ENCODE data around the gene SBF1. TPM values are rescaled to one million over a fixed set of nuclear protein-coding genes. Genes with fewer than 3 reads are reported as not detected.
A peak's percentile ranks its signal among the peaks of the same experiment; 100 is the strongest.

The SBF1 gene
- total RNA-seq, 4 donors from 2014 or later = 59.9 to 241 (median 108) TPM

- 85% methylated on average over 26 of the region's 27 CpGs; no CpG with 5 or more reads in 1 of the 2 donors for WGBS, 2 donors (ENCODE audit: low coverage in 1 of 2)
- H3K27ac ChIP-seq = no peak overlapping the region
- intact Hi-C loops (cut with DNase I; ENCODE audit: low total_unique reads) (no loop called here), in situ Hi-C loops (cut with MboI; ENCODE audit: low pct_ligation_motif_present in 1 of 4, low pct_unique_long_range_greater_than_20kb in 1 of 4, low sequenced_read_pairs in 3 of 4) (no loop called here)
- no peak for DNase-seq
- H3K4me3 ChIP-seq = no peak overlapping the region
- TF ChIP-seq EP300 (IDR thresholded peaks at IDR 0.05; ENCODE audit: low read depth) (no peak), CTCF (IDR thresholded peaks at IDR 0.05) (no peak), POLR2A (IDR thresholded peaks at IDR 0.05) (no peak), POLR2AphosphoS5 (IDR thresholded peaks at IDR 0.05) (no peak)
- peaks cover 0 to 12% (median 9%) of the 10 kb centered on the region in 4 donors for H3K4me1 ChIP-seq
- peaks cover 0 to 21% (median 4%) of the 10 kb centered on the region in 4 donors for H3K36me3 ChIP-seq
- H3K9me3 ChIP-seq = no peaks in the 10 kb centered on the region
- H3K27me3 ChIP-seq = no peaks in the 10 kb centered on the region
These were observed 27.0 kb downstream of the SBF1 start for GRCh38 chr22:50447576-50448551.

- no peak overlapping the region for H3K27ac ChIP-seq
- peaks cover 0 to 12% (median 9%) of the 10 kb centered on the region in 4 donors for H3K4me1 ChIP-seq
- H3K9me3 ChIP-seq = no peaks in the 10 kb centered on the region
- DNase-seq = no peak
- H3K27me3 ChIP-seq = no peaks in the 10 kb centered on the region
- no peak overlapping the region for H3K4me3 ChIP-seq
- peaks cover 0 to 21% (median 4%) of the 10 kb centered on the region in 4 donors for H3K36me3 ChIP-seq
- WGBS, 2 donors (ENCODE audit: low coverage in 1 of 2) = 73% methylated on average over 47 of the region's 54 CpGs; no CpG with 5 or more reads in 1 of the 2 donors
- TF ChIP-seq POLR2A (IDR thresholded peaks at IDR 0.05) (no peak), POLR2AphosphoS5 (IDR thresholded peaks at IDR 0.05) (no peak), CTCF (IDR thresholded peaks at IDR 0.05) (no peak), EP300 (IDR thresholded peaks at IDR 0.05; ENCODE audit: low read depth) (no peak)
- intact Hi-C loops (cut with DNase I; ENCODE audit: low total_unique reads) (no loop called here), in situ Hi-C loops (cut with MboI; ENCODE audit: low pct_ligation_motif_present in 1 of 4, low pct_unique_long_range_greater_than_20kb in 1 of 4, low sequenced_read_pairs in 3 of 4) (no loop called here)
These were observed 27.9 kb downstream of the SBF1 start for GRCh38 chr22:50446708-50447575.

DNA sequence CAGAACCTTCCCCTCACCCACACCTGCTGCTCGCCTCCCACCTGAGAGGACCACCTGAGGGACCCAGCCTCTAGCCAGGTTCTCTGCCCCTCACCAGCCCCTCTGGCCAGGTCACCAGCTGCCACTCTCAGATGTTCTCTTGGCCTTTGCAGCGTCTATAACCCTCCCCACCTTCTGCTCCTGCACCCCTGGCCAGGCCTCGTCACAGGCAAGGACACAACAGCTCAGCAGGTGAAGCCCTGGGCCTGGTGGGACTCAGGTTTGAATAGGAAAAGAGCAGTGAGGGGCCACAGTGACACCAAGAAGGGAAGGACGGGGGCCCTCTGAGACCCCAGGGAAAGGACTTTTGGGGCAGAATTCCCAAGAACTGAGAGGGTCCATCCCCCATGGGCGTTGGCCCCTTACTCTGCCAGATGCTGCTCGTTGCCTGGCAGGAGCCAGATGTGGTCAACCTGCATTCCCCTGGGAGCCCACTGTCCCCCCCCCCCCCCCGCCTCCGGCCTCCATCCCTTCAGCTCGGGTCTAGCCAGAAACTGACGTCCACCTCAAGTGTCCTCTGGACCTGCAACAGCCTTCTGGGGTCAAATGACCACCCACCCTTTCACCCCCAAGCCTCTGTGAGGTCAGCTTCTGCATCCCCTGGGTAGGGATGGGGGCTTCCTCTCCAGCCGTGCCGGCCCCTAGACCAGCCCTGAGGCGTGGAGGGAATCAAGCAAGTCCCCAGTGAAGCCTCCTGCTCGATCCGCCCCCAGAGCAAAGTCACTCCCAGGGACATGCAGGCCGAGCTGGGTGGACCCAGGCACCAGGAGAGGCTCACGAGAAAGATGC lies 28.7 kb downstream of the SBF1 start:
- TF ChIP-seq POLR2AphosphoS5 (IDR thresholded peaks at IDR 0.05) (no peak), CTCF (IDR thresholded peaks at IDR 0.05) (no peak), POLR2A (IDR thresholded peaks at IDR 0.05) (no peak), EP300 (IDR thresholded peaks at IDR 0.05; ENCODE audit: low read depth) (no peak)
- Histone ChIP-seq H3K27me3 (no peaks in the 10 kb centered on the region), H3K9me3 (no peaks in the 10 kb centered on the region), H3K4me3 (no peak overlapping the region), H3K36me3 (peaks cover 0 to 21% (median 4%) of the 10 kb centered on the region in 4 donors), H3K27ac (peak overlapping the region in 1 of 4 donors; percentile 21), H3K4me1 (peaks cover 0 to 12% (median 9%) of the 10 kb centered on the region in 4 donors)
- in situ Hi-C loops (cut with MboI; ENCODE audit: low pct_ligation_motif_present in 1 of 4, low pct_unique_long_range_greater_than_20kb in 1 of 4, low sequenced_read_pairs in 3 of 4) (no loop called here), intact Hi-C loops (cut with DNase I; ENCODE audit: low total_unique reads) (no loop called here)
- DNase-seq = no peak
- WGBS, 2 donors (ENCODE audit: low coverage in 1 of 2) = 79% methylated on average over 11 of the region's 17 CpGs; no CpG with 5 or more reads in 1 of the 2 donors

Data from transverse colon (tissue), 4 donors.